DND-41 (cell line): Measurements from ENCODE around the gene GYG1.

Experiments used
- EZH2 ChIP-seq: IDR thresholded peaks from 3 replicates; pipeline ENCODE4 v1.6.1; 2012; ENCODE audit warnings: borderline replicate concordance, low read depth, mild to moderate bottlenecking, moderate library complexity, low read length, inconsistent platforms; ENCODE audit not compliant: severe bottlenecking
- TF ChIP-seq, protein P1 (sequence below): IDR thresholded peaks from 2 replicates; pipeline ENCODE4 v1.5.1; 2012; ENCODE audit warnings: borderline replicate concordance, low read length, moderate library complexity, mild to moderate bottlenecking; ENCODE audit not compliant: poor library complexity, severe bottlenecking; ENCODE audit errors: extremely low read depth

DNA sequence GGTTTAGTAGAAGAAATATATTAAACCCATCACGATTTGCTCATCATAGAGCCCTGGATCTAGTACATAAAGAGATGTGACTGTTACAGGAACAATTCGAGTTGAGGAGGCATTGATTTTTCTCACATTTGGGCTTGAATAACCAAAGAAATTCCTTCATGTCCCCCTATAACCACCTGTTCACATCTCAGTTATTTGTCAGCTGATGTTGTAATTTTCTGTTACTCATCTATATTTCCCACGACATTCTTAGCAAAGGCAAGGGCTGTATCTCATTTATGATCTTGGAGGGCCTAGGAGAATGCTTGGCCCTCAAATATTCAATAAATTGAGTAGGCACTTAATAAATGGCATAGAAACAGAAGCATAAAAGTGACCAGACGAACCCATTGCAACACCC, 36.4 kb upstream of the GYG1 start:
- no peak for TF ChIP-seq EZH2
- TF ChIP-seq, protein P1, sequence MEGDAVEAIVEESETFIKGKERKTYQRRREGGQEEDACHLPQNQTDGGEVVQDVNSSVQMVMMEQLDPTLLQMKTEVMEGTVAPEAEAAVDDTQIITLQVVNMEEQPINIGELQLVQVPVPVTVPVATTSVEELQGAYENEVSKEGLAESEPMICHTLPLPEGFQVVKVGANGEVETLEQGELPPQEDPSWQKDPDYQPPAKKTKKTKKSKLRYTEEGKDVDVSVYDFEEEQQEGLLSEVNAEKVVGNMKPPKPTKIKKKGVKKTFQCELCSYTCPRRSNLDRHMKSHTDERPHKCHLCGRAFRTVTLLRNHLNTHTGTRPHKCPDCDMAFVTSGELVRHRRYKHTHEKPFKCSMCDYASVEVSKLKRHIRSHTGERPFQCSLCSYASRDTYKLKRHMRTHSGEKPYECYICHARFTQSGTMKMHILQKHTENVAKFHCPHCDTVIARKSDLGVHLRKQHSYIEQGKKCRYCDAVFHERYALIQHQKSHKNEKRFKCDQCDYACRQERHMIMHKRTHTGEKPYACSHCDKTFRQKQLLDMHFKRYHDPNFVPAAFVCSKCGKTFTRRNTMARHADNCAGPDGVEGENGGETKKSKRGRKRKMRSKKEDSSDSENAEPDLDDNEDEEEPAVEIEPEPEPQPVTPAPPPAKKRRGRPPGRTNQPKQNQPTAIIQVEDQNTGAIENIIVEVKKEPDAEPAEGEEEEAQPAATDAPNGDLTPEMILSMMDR, result no peak
